ENCODE results near the gene CCL18.
"Not testable (repeated sequence)": the region's sequence is repeated elsewhere in the genome, so short reads cannot be mapped to it uniquely, and the experiment has no call there.

The CCL18 gene

DNA sequence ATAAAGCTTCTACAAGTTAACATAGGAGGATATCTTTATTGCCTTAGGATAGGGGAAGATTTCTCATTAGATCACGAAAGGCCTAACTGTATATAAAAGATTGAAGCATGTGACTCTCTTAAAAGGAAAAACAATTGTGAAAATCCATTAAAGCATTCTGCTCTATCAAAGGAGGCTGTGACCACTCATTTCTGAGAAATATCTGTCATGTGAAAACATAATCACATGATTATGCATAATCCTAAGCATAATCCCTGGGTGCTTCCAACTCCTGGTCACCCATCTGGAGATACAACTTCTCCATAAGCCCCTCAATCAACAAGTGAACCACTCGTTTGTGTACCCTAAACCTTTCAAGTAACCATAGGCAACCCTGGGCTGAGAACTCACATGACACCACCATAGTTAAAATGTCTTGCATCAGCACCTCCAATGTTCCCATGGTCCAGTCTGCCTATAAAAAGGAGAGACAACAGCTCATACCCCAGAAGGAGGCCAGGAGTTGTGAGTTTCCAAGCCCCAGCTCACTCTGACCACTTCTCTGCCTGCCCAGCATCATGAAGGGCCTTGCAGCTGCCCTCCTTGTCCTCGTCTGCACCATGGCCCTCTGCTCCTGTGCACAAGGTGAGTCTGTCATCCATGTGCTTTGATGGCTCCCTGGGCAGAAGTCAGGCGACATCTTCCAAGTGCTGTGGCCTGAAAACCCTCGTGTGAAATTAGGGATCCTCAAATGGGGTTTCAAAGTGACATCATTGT is at the start of gene CCL18:
Gene CCL18 (plus strand): TSS at position 487 of the 756 bp plus-strand sequence. CDS start 71 bp downstream, at position 558.
- DNase-seq (ENCODE audit: low spot score): no peak

- DNase-seq (ENCODE audit: low spot score): no peak
Observed at GRCh38 chr17:36014946-36015345, 49.1 kb upstream of the CCL18 start.

DNA sequence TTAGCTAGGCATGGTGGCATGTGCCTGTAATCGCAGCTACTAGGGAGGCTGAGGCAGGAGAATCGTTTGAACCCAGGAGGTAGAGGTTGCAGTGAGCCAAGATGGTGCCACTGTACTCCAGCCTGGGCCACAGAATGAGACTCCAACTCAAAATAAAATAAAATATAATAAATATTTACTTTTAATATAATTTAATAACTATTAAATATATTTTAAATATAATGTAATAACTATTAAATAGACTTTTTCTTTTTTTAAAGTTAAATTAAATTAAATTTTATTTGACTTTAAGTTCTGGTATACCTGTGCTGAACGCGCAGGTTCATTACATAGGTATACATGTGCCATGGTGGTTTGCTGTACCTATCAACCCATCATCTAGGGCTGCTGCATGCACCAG is 48.2 kb upstream of the CCL18 start:
- not testable (repeated sequence) for DNase-seq (ENCODE audit: low spot score)

DNA sequence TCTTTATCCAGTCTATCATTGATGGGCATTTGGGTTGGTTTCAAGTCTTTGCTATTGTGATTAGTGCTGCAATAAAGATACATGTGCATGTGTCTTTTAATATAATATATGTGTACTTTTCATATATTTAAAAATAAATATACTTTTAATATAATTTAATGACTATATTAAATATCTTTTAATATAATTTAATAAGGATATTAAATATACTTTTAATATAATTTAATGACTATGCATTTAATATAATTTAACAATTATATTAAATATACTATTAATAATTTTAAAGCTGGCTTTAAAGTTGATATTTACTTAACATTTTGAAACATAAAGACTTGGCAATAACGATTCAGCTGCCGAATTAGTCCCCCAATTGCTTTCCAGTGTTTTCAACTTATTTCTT is 47.5 kb upstream of the CCL18 start:
- DNase-seq (ENCODE audit: low spot score): no peak

DNA sequence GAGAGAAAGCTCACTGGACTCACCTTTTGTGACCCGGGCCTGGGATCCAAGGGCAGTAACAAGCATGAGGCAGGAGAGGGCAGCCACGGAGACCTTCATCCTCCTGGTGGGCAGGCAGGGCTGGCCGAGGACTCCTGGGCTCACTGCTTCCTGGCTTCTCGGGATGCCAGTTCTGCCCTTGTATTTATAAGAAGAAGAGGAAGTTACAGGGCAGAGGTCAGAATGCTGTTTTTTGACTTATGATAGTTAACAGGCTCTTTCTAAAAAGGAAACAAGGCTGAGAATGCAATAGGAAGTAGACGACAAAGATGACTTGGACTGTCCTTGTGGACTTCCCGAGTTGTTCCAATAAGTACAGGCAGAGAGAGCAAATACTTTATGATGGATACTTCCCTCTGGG is 46.3 kb upstream of the CCL18 start, which contains the start of gene CCL23:
Gene CCL23 (minus strand): TSS at position 174 of the 400 bp plus-strand sequence. CDS start 75 bp downstream, at position 99.
- DNase-seq (ENCODE audit: low spot score): no peak

- DNase-seq (ENCODE audit: low spot score): no peak
Observed at GRCh38 chr17:36019423-36019822, 44.6 kb upstream of the CCL18 start.

DNA sequence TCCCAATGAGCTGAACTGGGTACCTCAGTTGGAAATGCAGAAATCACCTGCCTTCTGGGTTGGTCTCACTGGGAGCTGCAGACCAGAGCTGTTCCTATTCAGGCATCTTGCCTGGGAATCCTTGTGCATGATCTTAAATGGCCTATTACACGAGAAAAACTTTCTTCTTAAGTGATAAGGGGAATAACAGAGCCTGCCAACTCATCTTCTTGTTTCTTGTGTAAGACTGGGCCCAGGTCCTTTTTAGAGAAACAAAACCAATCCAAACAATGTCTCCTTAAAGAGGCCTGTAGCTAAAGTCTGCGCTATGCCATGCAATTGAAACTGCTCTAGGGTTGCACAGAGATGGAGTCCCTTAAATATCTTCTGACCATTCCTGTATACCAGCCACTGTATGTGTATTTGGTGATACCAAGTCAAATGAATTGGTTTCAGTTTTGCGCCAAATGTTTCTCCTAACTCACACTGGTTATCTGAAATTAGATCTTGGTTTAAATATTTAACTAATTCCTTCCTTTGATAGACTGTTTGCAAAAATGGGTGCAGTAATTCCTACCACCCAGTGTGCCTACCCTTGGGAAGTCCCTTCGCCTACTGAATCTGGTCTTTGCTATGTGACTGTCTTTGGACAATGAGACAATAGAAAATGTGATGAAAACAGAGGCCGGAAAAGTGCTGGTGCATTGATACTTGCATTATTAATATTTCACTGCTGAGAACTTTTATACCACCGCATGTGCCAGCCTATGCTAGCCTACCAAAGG is 39.8 kb upstream of the CCL18 start:
- DNase-seq (ENCODE audit: low spot score): no peak

DNA sequence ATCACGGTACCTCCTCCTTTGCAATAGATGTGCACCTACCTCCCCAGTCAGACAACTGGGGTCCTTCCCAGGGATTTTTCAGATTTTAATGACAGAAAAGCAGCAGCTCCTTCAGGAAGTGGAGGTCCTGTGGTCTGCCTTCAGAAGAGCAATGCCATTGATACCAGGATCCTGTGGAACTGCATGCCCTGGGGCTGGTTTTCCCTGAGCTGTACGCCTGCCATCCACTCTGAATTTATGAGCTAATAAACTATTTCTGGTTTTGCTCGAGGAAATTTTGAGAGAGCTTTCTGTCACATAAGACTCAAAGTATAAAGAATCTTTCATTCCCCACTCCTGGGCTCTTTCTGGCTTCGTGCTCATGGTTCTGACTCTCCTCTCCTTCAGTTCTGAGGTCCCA is 36.3 kb upstream of the CCL18 start:
- no peak for DNase-seq (ENCODE audit: low spot score)

- DNase-seq (ENCODE audit: low spot score): no peak
Observed at GRCh38 chr17:36030956-36031355, 33.1 kb upstream of the CCL18 start.

DNA sequence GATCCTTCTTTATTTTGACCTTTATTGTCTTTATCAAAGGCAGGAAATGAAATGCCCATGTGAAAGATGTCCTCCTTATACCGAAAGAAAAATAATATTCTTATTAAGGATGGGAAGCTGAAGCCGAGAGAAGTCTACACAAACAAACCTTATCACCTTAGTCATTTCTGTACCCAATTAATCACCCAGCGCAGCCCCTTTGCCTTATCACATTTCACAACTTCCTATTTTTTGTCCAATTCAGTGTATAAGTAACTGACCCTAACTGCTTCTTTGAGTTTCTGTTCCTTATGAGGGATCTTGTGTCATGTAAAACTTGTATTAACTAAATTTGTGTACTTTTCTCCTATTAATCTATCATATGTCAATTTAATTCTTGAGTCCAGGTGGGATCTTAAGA is 29.9 kb upstream of the CCL18 start:
- DNase-seq (ENCODE audit: low spot score): no peak

GRCh38 chr17:36036235-36036634 is 27.8 kb upstream of the CCL18 start:
- DNase-seq (ENCODE audit: low spot score): no peak

DNA sequence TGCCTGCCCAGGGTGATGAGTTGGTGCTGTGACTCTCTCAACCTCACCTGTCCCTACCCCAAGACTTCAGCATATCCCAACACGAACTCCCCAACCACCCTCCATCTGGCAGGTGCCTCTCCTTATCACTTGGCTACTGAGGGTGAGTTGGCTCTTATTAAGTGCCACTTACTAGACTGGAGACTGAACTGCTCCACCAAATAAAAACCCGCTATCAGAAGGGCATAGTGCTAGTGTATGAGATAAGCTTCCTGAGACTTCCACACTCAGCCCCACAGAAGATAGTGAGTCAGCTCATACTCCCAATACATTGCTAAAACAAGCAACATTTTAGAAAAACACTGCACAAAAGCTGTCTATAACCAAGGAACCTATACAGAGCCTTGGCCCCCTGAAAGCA is 16.0 kb upstream of the CCL18 start:
- DNase-seq (ENCODE audit: low spot score): no peak

DNA sequence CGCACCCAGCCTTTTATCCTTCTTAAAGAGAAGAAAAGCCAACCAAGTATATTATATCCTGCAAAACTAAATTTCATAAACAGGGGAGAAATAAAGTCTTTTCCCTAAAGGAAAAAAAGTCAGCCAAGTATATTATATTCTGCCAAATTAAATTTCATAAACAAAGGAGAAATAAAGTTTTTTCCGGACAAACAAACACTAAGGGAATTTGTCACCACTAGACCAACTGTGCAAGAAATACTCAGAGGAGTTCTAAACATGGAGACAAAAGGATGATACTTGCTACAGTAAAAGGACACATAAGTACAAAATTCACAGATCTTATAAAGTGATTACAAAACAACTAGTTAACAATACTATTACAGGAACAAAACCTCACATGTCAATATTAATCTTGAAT is 14.4 kb upstream of the CCL18 start:
- DNase-seq (ENCODE audit: low spot score): no peak

GRCh38 chr17:36055171-36055570 is 8.9 kb upstream of the CCL18 start:
- DNase-seq (ENCODE audit: low spot score): no peak

DNA sequence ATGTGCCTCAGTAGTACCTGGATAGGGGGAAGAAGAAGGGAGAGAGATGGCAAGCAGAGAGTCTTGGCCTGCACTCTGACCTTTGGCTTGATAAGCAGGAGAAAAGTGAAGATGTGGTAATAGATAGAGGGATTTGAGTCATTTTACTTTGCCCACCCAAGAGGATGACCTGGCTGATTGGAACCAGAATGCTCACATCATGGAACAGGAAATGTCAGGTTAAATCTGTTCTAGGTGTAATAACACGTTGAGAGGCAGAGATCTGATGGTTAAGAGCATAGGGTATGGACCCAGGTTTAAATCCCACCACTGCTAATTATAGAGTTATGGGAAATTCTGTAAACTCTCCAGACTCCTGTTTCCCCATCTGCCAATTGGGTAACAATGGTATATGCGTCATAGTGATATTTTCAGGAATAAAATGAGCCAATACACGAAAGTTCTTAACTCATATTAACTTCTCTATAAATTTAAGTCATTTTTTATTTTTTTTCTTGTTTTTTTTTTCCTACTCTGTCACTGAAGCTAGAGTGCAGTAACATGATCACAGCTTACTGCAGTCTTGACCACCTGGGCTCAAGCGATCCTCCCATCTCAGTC is 8.1 kb upstream of the CCL18 start:
- DNase-seq (ENCODE audit: low spot score): no peak

DNA sequence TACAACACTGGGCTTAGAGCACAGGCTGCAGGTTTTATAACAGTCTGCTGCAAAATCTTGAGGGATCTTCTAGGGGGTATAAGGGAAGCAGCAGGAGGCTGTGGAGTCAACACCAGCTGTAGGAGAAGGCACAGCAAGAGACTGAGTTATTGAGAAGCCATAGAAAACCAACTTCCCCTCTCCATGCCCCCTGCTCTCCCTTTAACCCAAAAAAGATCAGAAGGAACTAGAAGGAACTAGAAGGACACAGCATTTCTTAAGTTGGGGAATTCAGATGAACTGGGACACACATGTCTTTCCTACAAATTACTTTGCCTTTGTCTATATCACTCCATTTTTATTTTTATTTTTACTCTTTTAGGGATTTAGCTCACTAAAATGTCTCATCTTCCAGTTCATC is 6.2 kb upstream of the CCL18 start:
- DNase-seq (ENCODE audit: low spot score): no peak

DNA sequence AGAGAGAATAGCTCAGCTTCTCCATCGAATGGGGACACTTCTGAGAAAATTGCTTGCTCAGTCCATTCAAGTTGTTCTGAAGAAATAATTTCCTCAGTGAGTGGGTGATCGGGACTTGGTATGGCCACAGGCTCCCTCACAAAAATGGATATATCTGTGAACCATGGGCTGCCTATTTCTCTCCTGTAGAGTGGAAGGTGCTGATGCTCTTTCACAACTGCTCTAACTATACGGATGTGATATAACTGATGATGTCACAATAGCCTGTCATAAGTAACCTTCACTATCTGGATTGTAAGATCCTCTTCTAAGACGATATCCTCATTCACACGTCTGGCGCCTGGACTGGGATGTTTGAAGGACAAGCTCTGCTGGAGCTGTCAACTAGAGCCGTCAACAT is 4.7 kb upstream of the CCL18 start:
- no peak for DNase-seq (ENCODE audit: low spot score)

DNA sequence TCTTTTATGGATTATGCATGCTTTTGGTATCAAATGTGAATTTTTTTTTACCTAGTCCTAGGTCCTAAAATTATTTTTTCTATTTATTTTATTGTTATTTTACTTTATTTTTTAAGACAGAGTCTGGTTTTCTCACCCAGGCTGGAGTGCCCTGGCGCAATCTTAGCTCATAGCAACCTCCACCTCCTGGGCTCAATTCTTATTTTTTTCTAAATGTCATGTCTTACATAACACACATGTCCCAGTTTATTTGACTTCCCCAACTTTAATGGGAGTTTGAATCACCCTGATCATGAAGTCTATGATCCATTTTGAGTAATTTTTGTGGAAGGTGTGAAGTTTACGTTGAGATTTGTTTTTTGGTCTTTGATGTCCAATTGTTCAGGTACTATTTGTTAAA is 3.3 kb upstream of the CCL18 start:
- DNase-seq (ENCODE audit: low spot score): no peak

DNA sequence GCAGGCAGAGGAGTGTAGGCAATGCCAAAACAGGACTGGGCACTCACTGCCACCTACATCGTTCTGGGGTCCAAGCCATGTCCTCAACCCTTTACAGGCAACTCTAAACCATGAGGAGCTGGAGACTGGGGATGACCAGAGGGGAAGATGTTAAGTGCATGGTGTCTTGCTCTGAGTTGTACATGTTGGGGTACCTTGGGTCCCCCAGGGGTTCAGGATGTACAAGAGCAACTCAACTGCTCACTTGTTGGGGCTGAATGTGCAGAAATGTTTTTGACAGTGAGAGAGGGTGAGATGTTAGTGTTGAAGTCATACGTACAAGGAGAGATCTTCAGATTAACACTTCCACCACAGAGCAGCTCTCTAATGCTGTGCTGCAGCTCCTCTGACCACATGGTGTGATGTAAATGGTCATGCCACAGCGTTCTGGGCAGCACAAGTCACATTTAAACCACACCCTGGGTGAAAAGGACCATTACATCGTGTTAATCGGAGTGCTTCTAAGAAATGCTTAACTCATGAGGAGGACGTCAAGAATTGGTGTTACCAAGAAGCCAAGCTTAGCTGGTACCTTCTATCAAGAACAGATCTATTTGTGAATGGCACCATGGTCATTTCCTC is 2.4 kb downstream of the CCL18 start:
- no peak for DNase-seq (ENCODE audit: low spot score)

DNA sequence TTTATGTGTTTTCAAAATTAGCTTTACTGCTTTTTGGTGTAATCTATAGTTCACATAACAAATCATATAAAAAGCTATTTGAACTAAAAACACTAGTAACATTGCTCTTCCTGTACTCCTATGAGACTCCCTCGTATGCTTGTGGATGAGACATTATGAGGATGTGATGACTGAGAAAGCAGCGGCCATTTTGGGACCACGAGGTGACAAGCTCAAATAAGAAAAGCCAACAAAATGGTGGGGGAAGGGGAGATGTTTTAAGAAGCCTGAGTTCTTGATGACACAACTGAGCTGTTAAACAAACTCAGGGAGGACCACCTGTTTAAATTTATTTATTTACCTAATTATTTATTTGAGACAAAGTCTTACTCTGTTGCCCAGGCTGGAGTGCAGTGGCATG is 4.5 kb downstream of the CCL18 start:
- no peak for DNase-seq (ENCODE audit: low spot score)

DNA sequence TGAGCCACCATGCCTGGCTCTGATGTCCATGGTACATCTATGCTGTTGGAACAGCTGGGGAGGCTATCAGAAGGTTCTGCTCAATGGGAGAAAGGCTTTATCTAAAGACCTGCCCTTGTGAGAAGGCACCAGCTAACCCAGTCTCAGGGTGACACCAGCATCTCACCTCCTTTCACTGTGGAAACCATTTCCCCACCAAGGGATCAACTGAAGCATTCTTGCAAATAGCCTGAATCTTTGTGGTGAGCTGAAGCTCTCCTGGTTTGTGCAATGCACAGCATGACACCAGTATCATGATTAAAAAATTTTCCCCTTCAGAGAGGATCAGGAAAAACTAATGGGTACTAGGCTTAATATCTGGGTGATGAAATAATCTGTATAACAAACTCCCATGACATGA is 5.1 kb downstream of the CCL18 start:
- no peak for DNase-seq (ENCODE audit: low spot score)

- no peak for DNase-seq (ENCODE audit: low spot score)
Observed at GRCh38 chr17:36070427-36070826, 6.4 kb downstream of the CCL18 start.

GRCh38 chr17:36071751-36072150 is 7.7 kb downstream of the CCL18 start:
- no peak for DNase-seq (ENCODE audit: low spot score)

Measured in AG08396 (cell line).